ENCODE measurements around the gene HPS3. TPM values are rescaled to one million over a fixed set of nuclear protein-coding genes. Genes with fewer than 3 reads are reported as not detected.

The HPS3 gene
- polyA plus RNA-seq, 1 of the 3 experiments (the other 2 are of a cell fraction), result 9.4 TPM

DNA sequence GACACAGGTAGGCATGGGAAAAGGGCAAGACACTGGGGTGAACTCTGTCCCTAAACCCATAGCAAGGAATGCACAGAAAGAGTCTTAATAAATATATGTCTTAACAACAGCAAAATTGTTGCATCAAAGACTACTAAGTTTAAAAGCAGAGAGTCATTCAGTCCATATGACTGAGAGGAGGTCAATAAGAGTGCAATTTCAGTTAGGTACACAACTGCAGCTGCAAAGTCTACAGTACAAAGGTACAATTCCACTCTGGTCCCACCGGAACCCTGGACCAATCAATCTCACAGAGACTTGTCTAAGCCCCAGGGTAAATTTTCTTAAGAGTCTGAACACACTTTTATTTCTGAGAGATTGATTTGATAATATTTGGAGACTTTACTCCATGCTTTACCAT, 85.3 kb downstream of the HPS3 start:
- ChIA-PET CTCF (no interaction called here), POLR2A (no interaction called here)
- DNase-seq, result no peak
- Histone ChIP-seq H3K4me1 (ENCODE audit: control insufficient read depth in 1 of 2, insufficient read depth in 2 of 2, low read depth in 1 of 2, low read length in 1 of 2) (peaks cover 0 to 5% of the 10 kb centered on the region in 2 experiments; a peak in 2 of 4 replicates), H3K4me3 (ENCODE audit: low read depth in 2 of 2, low read length in 1 of 2) (no peak overlapping the region), H3K9me3 (no peaks in the 10 kb centered on the region), H3K9me2 (no peaks in the 10 kb centered on the region), H3K4me2 (no peak overlapping the region), H3K27me3 (ENCODE audit: insufficient read depth) (no peaks in the 10 kb centered on the region), H3K36me3 (replicated peaks in 1 of 2; ENCODE audit: control insufficient read depth in 1 of 2, insufficient read depth in 2 of 2, low read length in 1 of 2) (no peaks in the 10 kb centered on the region), H3K27ac (ENCODE audit: low read depth in 2 of 2, low read length in 1 of 2) (no peak overlapping the region), H4K20me1 (ENCODE audit: insufficient read depth) (no peaks in the 10 kb centered on the region), H2AFZ (ENCODE audit: low read depth) (no peak overlapping the region), H3K79me2 (ENCODE audit: insufficient read depth) (no peaks in the 10 kb centered on the region), H3K9ac (no peak overlapping the region), H3F3A (replicated peaks; ENCODE audit: insufficient read depth) (no peaks in the 10 kb centered on the region)
- 70% methylated on average over 1 of the region's 1 CpG for WGBS (ENCODE audit: low lambda C conversion rate)
- TF ChIP-seq MEF2A (IDR thresholded peaks at IDR 0.05; ENCODE audit: borderline replicate concordance, low read depth), result no peak

DNA sequence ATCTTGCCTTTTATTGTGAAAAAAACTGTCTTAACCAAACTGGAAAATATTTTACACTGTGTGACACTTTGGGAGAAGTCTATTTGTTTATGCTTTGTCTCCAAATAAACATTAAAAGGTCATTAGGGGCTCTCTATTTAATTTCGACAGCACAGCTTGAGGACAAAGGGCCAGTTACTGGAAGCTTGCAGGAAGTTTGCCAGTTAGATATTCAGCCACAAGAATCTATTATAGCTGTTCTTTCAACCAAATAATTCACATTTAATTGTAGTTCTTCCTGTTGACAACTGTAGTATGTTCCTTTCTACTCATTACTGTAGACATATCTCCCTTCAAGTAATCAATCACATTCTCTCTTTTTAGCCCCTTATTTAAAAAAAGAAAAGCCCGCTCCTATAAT, 86.1 kb downstream of the HPS3 start:
- Histone ChIP-seq H4K20me1 (ENCODE audit: insufficient read depth) (no peaks in the 10 kb centered on the region), H3K36me3 (replicated peaks in 1 of 2; ENCODE audit: control insufficient read depth in 1 of 2, insufficient read depth in 2 of 2, low read length in 1 of 2) (no peaks in the 10 kb centered on the region), H3K27ac (ENCODE audit: low read depth in 2 of 2, low read length in 1 of 2) (no peak overlapping the region), H3K9ac (no peak overlapping the region), H3F3A (replicated peaks; ENCODE audit: insufficient read depth) (no peaks in the 10 kb centered on the region), H3K27me3 (ENCODE audit: insufficient read depth) (no peaks in the 10 kb centered on the region), H3K4me1 (ENCODE audit: control insufficient read depth in 1 of 2, insufficient read depth in 2 of 2, low read depth in 1 of 2, low read length in 1 of 2) (peaks cover 0 to 5% of the 10 kb centered on the region in 2 experiments; a peak in 2 of 4 replicates), H3K9me3 (no peaks in the 10 kb centered on the region), H2AFZ (ENCODE audit: low read depth) (no peak overlapping the region), H3K4me2 (no peak overlapping the region), H3K9me2 (no peaks in the 10 kb centered on the region), H3K4me3 (ENCODE audit: low read depth in 2 of 2, low read length in 1 of 2) (no peak overlapping the region), H3K79me2 (ENCODE audit: insufficient read depth) (no peaks in the 10 kb centered on the region)
- no peak for DNase-seq
- no peak for TF ChIP-seq NFIC (IDR thresholded peaks at IDR 0.05; ENCODE audit: borderline replicate concordance)
- TF ChIP-seq, protein P1, sequence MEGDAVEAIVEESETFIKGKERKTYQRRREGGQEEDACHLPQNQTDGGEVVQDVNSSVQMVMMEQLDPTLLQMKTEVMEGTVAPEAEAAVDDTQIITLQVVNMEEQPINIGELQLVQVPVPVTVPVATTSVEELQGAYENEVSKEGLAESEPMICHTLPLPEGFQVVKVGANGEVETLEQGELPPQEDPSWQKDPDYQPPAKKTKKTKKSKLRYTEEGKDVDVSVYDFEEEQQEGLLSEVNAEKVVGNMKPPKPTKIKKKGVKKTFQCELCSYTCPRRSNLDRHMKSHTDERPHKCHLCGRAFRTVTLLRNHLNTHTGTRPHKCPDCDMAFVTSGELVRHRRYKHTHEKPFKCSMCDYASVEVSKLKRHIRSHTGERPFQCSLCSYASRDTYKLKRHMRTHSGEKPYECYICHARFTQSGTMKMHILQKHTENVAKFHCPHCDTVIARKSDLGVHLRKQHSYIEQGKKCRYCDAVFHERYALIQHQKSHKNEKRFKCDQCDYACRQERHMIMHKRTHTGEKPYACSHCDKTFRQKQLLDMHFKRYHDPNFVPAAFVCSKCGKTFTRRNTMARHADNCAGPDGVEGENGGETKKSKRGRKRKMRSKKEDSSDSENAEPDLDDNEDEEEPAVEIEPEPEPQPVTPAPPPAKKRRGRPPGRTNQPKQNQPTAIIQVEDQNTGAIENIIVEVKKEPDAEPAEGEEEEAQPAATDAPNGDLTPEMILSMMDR (IDR thresholded peaks at IDR 0.05), result no peak
- no peak for TF ChIP-seq NRF1 (IDR thresholded peaks at IDR 0.05; ENCODE audit: low read depth, low read length)
- TF ChIP-seq SMC3 (IDR thresholded peaks at IDR 0.05; ENCODE audit: low read depth, low read length), result no peak
- no peak for TF ChIP-seq POLR2AphosphoS5 (IDR thresholded peaks at IDR 0.05; ENCODE audit: low read depth, low read length)
- no peak for TF ChIP-seq TEAD4 (IDR thresholded peaks at IDR 0.05; ENCODE audit: borderline replicate concordance, insufficient read depth)
- TF ChIP-seq YY1 (IDR thresholded peaks at IDR 0.05; ENCODE audit: low read depth), result no peak
- no peak for TF ChIP-seq EZH2phosphoT487 (IDR thresholded peaks at IDR 0.05; ENCODE audit: borderline replicate concordance, low read depth)
- TF ChIP-seq, protein P2, sequence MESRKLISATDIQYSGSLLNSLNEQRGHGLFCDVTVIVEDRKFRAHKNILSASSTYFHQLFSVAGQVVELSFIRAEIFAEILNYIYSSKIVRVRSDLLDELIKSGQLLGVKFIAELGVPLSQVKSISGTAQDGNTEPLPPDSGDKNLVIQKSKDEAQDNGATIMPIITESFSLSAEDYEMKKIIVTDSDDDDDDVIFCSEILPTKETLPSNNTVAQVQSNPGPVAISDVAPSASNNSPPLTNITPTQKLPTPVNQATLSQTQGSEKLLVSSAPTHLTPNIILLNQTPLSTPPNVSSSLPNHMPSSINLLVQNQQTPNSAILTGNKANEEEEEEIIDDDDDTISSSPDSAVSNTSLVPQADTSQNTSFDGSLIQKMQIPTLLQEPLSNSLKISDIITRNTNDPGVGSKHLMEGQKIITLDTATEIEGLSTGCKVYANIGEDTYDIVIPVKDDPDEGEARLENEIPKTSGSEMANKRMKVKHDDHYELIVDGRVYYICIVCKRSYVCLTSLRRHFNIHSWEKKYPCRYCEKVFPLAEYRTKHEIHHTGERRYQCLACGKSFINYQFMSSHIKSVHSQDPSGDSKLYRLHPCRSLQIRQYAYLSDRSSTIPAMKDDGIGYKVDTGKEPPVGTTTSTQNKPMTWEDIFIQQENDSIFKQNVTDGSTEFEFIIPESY (IDR thresholded peaks at IDR 0.05; ENCODE audit: borderline replicate concordance, low read depth), result no peak
- no peak for TF ChIP-seq FOXJ3 (CRISPR knock-in tag; IDR thresholded peaks at IDR 0.05)
- TF ChIP-seq MAX (IDR thresholded peaks at IDR 0.05; ENCODE audit: low read depth), result no peak
- TF ChIP-seq FOXM1 (IDR thresholded peaks at IDR 0.05; ENCODE audit: low read depth), result no peak
- TF ChIP-seq RXRA (IDR thresholded peaks at IDR 0.05; ENCODE audit: borderline replicate concordance, low read depth), result no peak
- TF ChIP-seq, protein P3, sequence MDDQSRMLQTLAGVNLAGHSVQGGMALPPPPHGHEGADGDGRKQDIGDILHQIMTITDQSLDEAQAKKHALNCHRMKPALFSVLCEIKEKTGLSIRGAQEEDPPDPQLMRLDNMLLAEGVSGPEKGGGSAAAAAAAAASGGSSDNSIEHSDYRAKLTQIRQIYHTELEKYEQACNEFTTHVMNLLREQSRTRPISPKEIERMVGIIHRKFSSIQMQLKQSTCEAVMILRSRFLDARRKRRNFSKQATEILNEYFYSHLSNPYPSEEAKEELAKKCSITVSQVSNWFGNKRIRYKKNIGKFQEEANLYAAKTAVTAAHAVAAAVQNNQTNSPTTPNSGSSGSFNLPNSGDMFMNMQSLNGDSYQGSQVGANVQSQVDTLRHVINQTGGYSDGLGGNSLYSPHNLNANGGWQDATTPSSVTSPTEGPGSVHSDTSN (IDR thresholded peaks at IDR 0.05), result no peak
- TF ChIP-seq, protein P4, sequence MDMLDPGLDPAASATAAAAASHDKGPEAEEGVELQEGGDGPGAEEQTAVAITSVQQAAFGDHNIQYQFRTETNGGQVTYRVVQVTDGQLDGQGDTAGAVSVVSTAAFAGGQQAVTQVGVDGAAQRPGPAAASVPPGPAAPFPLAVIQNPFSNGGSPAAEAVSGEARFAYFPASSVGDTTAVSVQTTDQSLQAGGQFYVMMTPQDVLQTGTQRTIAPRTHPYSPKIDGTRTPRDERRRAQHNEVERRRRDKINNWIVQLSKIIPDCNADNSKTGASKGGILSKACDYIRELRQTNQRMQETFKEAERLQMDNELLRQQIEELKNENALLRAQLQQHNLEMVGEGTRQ (IDR thresholded peaks at IDR 0.05; ENCODE audit: borderline replicate concordance, low read depth, low read length), result no peak
- no peak for TF ChIP-seq RCOR1 (IDR thresholded peaks at IDR 0.05; ENCODE audit: low read length)
- no peak for TF ChIP-seq GABPA (IDR thresholded peaks at IDR 0.05; ENCODE audit: low read depth)
- TF ChIP-seq EP300 (IDR thresholded peaks at IDR 0.05; ENCODE audit: borderline replicate concordance in 1 of 2, low read depth in 1 of 2, low read length in 1 of 2), result no peak
- no peak for TF ChIP-seq FOSL2 (IDR thresholded peaks at IDR 0.05; ENCODE audit: borderline replicate concordance, low read depth)
- POLR2A ChIA-PET, result no interaction called here
- CTCF ChIA-PET, result no interaction called here
- 63% methylated on average over 2 of the region's 2 CpGs for WGBS (ENCODE audit: low lambda C conversion rate)

Measured in SK-N-SH (cell line).